Type B pancreatic cell (in vitro differentiated cells): ENCODE measurements around the gene SLC25A23. TPM values are rescaled to one million over a fixed set of nuclear protein-coding genes. Genes with fewer than 3 reads are reported as not detected.
A peak's percentile ranks its signal among the peaks of the same experiment; 100 is the strongest.

Source experiments
- DNase-seq: peaks from one replicate; pipeline ENCODE4 v3.0.0; 2021; ENCODE audit warnings: mixed read lengths; ENCODE audit not compliant: unreplicated experiment; ENCODE audit errors: extremely low spot score
- H3K27ac Mint-ChIP-seq: 2 replicates; pipeline ENCODE4 v1.8.0; 2021; ENCODE audit warnings: mild to moderate bottlenecking, mixed read lengths
- H3K27me3 Mint-ChIP-seq: 2 replicates; pipeline ENCODE4 v1.8.0; 2021; ENCODE audit warnings: mixed read lengths
- H3K36me3 Mint-ChIP-seq: 2 replicates; pipeline ENCODE4 v1.8.0; 2021; ENCODE audit warnings: mixed read lengths
- H3K4me1 Mint-ChIP-seq: one replicate; pipeline ENCODE4 v1.8.0; 2021; ENCODE audit warnings: mixed read lengths; ENCODE audit not compliant: unreplicated experiment
- H3K4me3 Mint-ChIP-seq: 2 replicates; pipeline ENCODE4 v1.8.0; 2021; ENCODE audit warnings: mild to moderate bottlenecking, mixed read lengths
- H3K9me3 Mint-ChIP-seq: 2 replicates; pipeline ENCODE4 v1.8.0; 2021; ENCODE audit warnings: mixed read lengths
- total RNA-seq: library from RNA; stranded (reverse); gene quantifications from 2 replicates; pipeline ENCODE4 v1.2.1, GENCODE V29; 2021; ENCODE audit warnings: low replicate concordance
- TF ChIP-seq, protein P1 (sequence below): fragments of 200-600 bp; sonication (generic); conservative IDR thresholded peaks from 2 replicates; pipeline ENCODE4 v1.5.0; 2021; ENCODE audit warnings: antibody characterized with exemption, mild to moderate bottlenecking

SLC25A23 gene
- total RNA-seq, 1 donor from 2014 or later: 67.5 TPM

GRCh38 chr19:6472713-6473112 lies 13.1 kb upstream of the SLC25A23 start:
- Mint-ChIP-seq H3K9me3 (no peaks in the 10 kb centered on the region), H3K4me1 (no peaks in the 10 kb centered on the region), H3K4me3 (no peak overlapping the region), H3K36me3 (no peaks in the 10 kb centered on the region), H3K27me3 (peaks cover 14% of the 10 kb centered on the region), H3K27ac (no peak overlapping the region)
- TF ChIP-seq, protein P1, sequence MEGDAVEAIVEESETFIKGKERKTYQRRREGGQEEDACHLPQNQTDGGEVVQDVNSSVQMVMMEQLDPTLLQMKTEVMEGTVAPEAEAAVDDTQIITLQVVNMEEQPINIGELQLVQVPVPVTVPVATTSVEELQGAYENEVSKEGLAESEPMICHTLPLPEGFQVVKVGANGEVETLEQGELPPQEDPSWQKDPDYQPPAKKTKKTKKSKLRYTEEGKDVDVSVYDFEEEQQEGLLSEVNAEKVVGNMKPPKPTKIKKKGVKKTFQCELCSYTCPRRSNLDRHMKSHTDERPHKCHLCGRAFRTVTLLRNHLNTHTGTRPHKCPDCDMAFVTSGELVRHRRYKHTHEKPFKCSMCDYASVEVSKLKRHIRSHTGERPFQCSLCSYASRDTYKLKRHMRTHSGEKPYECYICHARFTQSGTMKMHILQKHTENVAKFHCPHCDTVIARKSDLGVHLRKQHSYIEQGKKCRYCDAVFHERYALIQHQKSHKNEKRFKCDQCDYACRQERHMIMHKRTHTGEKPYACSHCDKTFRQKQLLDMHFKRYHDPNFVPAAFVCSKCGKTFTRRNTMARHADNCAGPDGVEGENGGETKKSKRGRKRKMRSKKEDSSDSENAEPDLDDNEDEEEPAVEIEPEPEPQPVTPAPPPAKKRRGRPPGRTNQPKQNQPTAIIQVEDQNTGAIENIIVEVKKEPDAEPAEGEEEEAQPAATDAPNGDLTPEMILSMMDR: no peak
- DNase-seq: no peak

GRCh38 chr19:6471076-6471475 lies 11.5 kb upstream of the SLC25A23 start:
- no peak overlapping the region for H3K4me3 Mint-ChIP-seq
- no peaks in the 10 kb centered on the region for H3K36me3 Mint-ChIP-seq
- H3K27ac Mint-ChIP-seq: no peak overlapping the region
- H3K4me1 Mint-ChIP-seq: no peaks in the 10 kb centered on the region
- TF ChIP-seq, protein P1: no peak
- H3K9me3 Mint-ChIP-seq: no peaks in the 10 kb centered on the region
- peaks cover 17% of the 10 kb centered on the region for H3K27me3 Mint-ChIP-seq
- no peak for DNase-seq

DNA sequence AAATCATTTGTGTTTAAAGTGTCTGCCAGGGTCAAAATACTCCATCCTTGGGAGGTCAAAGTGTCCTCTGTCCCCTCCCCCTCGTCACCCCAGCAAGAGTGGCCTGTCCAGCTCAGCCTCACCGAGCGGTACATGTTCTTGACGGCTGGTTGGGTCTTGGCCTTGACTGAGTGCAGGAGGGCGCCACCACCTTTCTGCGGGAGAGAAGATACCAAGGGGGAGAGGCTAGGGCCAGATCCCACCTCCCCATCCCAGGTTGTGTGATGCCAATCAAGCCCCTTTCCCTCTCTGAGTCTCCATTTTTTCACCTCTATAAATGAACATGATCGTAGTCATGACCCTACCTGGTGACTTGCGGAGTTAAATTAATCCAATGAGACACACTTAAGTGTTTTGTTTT lies 10.6 kb upstream of the SLC25A23 start:
- H3K27ac Mint-ChIP-seq: no peak overlapping the region
- no peak for DNase-seq
- H3K4me1 Mint-ChIP-seq: peaks cover under 1% of the 10 kb centered on the region

DNA sequence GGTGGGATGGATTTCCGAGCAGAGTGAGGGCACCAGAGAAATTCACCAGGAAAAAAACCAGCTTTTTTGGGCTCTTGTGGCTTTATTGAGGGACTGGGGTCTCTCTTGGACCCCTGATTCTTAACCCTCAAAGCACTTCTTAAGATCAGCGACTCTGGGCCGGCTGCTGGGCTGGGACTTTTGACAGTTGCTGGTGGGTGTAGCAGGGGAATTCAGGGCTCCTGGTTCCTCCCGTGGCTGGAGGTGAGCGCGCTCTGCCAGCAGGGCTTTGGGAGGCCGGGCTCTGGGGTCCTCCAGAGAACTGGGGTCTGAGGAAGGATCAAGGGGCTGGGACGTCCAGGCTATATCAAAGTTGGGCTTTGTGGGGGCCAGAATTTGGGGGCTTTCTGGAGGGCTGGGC lies 7.8 kb upstream of the SLC25A23 start:
- H3K9me3 Mint-ChIP-seq: no peaks in the 10 kb centered on the region
- no peaks in the 10 kb centered on the region for H3K36me3 Mint-ChIP-seq
- TF ChIP-seq, protein P1: no peak
- H3K27me3 Mint-ChIP-seq: peaks cover 33% of the 10 kb centered on the region
- H3K27ac Mint-ChIP-seq: peak overlapping the region; percentile 34
- peaks cover 5% of the 10 kb centered on the region for H3K4me1 Mint-ChIP-seq
- no peak for DNase-seq
- H3K4me3 Mint-ChIP-seq: no peak overlapping the region

More for the DNA sequence above, 10.6 kb upstream of the SLC25A23 start:
- Mint-ChIP-seq H3K36me3 (no peaks in the 10 kb centered on the region), H3K9me3 (no peaks in the 10 kb centered on the region), H3K4me3 (no peak overlapping the region), H3K27me3 (peaks cover 20% of the 10 kb centered on the region)
- TF ChIP-seq, protein P1: no peak

DNA sequence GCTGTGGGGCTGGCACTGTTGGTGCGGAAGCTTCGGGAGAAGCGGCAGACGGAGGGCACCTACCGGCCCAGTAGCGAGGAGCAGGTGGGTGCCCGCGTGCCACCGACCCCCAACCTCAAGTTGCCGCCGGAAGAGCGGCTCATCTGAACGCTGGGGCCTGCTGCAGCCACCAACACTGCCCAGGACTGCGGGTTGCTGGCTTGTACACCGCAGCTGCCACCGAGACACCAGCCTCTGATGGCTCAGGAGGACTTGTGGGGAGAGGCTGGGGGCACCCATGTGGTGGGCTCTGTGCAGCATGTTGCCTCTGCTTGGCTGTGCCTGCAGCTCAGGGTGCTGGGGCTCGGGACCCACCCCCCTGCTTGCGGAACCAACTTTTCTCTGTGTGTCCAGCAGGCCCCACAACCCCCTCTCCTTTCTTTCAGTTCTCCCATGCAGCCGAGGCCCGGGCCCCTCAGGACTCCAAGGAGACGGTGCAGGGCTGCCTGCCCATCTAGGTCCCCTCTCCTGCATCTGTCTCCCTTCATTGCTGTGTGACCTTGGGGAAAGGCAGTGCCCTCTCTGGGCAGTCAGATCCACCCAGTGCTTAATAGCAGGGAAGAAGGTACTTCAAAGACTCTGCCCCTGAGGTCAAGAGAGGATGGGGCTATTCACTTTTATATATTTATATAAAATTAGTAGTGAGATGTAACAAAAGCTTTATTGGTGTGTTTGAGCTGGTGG lies 7.1 kb upstream of the SLC25A23 start:
- H3K9me3 Mint-ChIP-seq: no peaks in the 10 kb centered on the region
- no peaks in the 10 kb centered on the region for H3K36me3 Mint-ChIP-seq
- no peak overlapping the region for H3K4me3 Mint-ChIP-seq
- peaks cover 38% of the 10 kb centered on the region for H3K27me3 Mint-ChIP-seq
- peaks cover 5% of the 10 kb centered on the region for H3K4me1 Mint-ChIP-seq
- H3K27ac Mint-ChIP-seq: no peak overlapping the region
- no peak for DNase-seq
- TF ChIP-seq, protein P1: no peak
